ENCODE data around the gene IFNAR2.

- TF ChIP-seq ZNF280C (tag by site-specific recombination; IDR thresholded peaks at IDR 0.05) (no peak), ZNF514 (tag by site-specific recombination; IDR thresholded peaks at IDR 0.05) (no peak), CTCF (tag by site-specific recombination; IDR thresholded peaks at IDR 0.05) (peak; percentile 88), TCF7L2 (IDR thresholded peaks at IDR 0.05; ENCODE audit: borderline replicate concordance, low read depth, low read length) (no peak)
Measured at GRCh38 chr21:33196941-33197374, 32.8 kb upstream of the IFNAR2 start.
